Peyer's patch (tissue), 4 donors: ENCODE data around the gene DPP4.

Source experiments
- CTCF ChIP-seq, 6 experiments: fragments of 450-650 bp in 4 of 6; fragments of 200-600 bp in 2 of 6; sonication (generic) in 1 of 6; IDR thresholded peaks; one replicate each; pipeline ENCODE4 v1.5.1; 2017 to 2019; ENCODE audit warnings: antibody characterized with exemption in 6 of 6, mild to moderate bottlenecking in 3 of 6, moderate library complexity in 1 of 6
- POLR2A ChIP-seq, 2 donors: fragments of 450-650 bp; IDR thresholded peaks; one replicate each; pipeline ENCODE4 v1.5.1; 2017; ENCODE audit warnings: antibody characterized with exemption in 2 of 2, mild to moderate bottlenecking in 2 of 2, moderate library complexity in 2 of 2

GRCh38 chr2:162063899-162064298 is 10.1 kb downstream of the DPP4 start:
- no peak for TF ChIP-seq CTCF (IDR thresholded peaks at IDR 0.05)
- no peak for TF ChIP-seq POLR2A (IDR thresholded peaks at IDR 0.05)
